Measurements from ENCODE around the gene ARID1B.

The ARID1B gene

GRCh38 chr6:157121897-157122296 lies 344.7 kb downstream of the ARID1B start:
- peaks cover 0 to 5% of the 10 kb centered on the region in 2 donors for H3K36me3 ChIP-seq (ENCODE audit: control insufficient read depth in 1 of 2, insufficient read depth in 2 of 2, low read length in 2 of 2)
- H3K9ac ChIP-seq (ENCODE audit: low read depth in 1 of 2, low read length in 2 of 2), result no peak overlapping the region
- peaks cover 0 to 13% of the 10 kb centered on the region in 2 donors for H3K4me1 ChIP-seq (ENCODE audit: control insufficient read depth in 1 of 2, insufficient read depth in 2 of 2, low read length in 2 of 2)
- no peak overlapping the region for H3K4me3 ChIP-seq (ENCODE audit: low read depth in 1 of 2, low read length in 2 of 2)
- no peaks in the 10 kb centered on the region for H3K9me3 ChIP-seq (ENCODE audit: control insufficient read depth in 1 of 2, low read length in 2 of 2)
- H3K27ac ChIP-seq (ENCODE audit: low read depth, low read length), result no peak overlapping the region
- no peaks in the 10 kb centered on the region for H3K27me3 ChIP-seq (ENCODE audit: control insufficient read depth in 1 of 2, insufficient read depth in 2 of 2, low read length in 2 of 2)

GRCh38 chr6:157123234-157123633 lies 346.1 kb downstream of the ARID1B start:
- no peak overlapping the region for H3K4me3 ChIP-seq (ENCODE audit: low read depth in 1 of 2, low read length in 2 of 2)
- no peak overlapping the region for H3K9ac ChIP-seq (ENCODE audit: low read depth in 1 of 2, low read length in 2 of 2)
- H3K27ac ChIP-seq (ENCODE audit: low read depth, low read length), result no peak overlapping the region
- H3K4me1 ChIP-seq (ENCODE audit: control insufficient read depth in 1 of 2, insufficient read depth in 2 of 2, low read length in 2 of 2), result peaks cover 2 to 14% of the 10 kb centered on the region in 2 donors
- no peaks in the 10 kb centered on the region for H3K9me3 ChIP-seq (ENCODE audit: control insufficient read depth in 1 of 2, low read length in 2 of 2)
- H3K36me3 ChIP-seq (ENCODE audit: control insufficient read depth in 1 of 2, insufficient read depth in 2 of 2, low read length in 2 of 2), result peaks cover 0 to 5% of the 10 kb centered on the region in 2 donors
- no peaks in the 10 kb centered on the region for H3K27me3 ChIP-seq (ENCODE audit: control insufficient read depth in 1 of 2, insufficient read depth in 2 of 2, low read length in 2 of 2)

DNA sequence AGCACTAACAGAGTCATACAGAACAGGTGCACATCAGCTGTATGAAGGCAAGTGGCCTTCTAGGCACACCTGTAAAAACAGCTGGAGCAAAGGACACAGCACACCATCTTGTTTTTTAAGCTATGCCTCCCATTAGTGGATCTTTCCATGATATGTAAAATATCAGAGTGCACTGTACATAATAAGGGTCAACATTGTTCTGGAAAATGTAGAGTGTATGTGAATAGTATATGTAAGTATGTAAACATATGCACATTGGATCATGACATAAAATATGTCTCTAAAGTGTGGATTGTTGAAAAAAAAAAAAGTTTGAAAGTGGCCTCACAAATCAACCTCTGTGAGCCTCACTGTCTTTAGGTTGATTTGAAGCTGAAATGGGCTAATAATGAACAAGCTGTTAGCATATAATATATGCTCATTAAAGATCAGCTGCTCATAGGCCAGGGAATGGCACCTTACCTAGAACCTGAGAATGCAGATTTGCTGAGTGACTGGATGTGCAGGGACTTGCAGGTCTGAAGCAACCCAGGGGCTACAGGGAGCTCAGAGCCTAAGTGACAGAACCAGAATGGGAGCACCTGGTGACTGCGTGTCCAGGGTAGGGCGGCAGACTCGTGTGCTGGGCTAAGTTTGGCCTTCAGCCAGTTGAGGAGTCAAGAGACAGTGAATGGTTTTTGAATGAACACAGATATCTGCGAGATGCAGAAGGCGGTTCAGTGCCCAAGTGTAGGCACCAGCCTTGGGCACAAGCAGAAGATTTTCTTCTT lies 347.5 kb downstream of the ARID1B start:
- Histone ChIP-seq H3K27me3 (ENCODE audit: control insufficient read depth in 1 of 2, insufficient read depth in 2 of 2, low read length in 2 of 2) (no peaks in the 10 kb centered on the region), H3K4me1 (ENCODE audit: control insufficient read depth in 1 of 2, insufficient read depth in 2 of 2, low read length in 2 of 2) (peaks cover 15 to 23% of the 10 kb centered on the region in 2 donors), H3K4me3 (ENCODE audit: low read depth in 1 of 2, low read length in 2 of 2) (no peak overlapping the region), H3K27ac (ENCODE audit: low read depth, low read length) (no peak overlapping the region), H3K9me3 (ENCODE audit: control insufficient read depth in 1 of 2, low read length in 2 of 2) (no peaks in the 10 kb centered on the region), H3K9ac (ENCODE audit: low read depth in 1 of 2, low read length in 2 of 2) (no peak overlapping the region), H3K36me3 (ENCODE audit: control insufficient read depth in 1 of 2, insufficient read depth in 2 of 2, low read length in 2 of 2) (peaks cover 0 to 5% of the 10 kb centered on the region in 2 donors)

GRCh38 chr6:157125531-157125930 lies 348.4 kb downstream of the ARID1B start:
- H3K27ac ChIP-seq (ENCODE audit: low read depth, low read length), result no peak overlapping the region
- H3K9me3 ChIP-seq (ENCODE audit: control insufficient read depth in 1 of 2, low read length in 2 of 2), result no peaks in the 10 kb centered on the region
- H3K27me3 ChIP-seq (ENCODE audit: control insufficient read depth in 1 of 2, insufficient read depth in 2 of 2, low read length in 2 of 2), result no peaks in the 10 kb centered on the region
- H3K4me1 ChIP-seq (ENCODE audit: control insufficient read depth in 1 of 2, insufficient read depth in 2 of 2, low read length in 2 of 2), result peaks cover 16 to 22% of the 10 kb centered on the region in 2 donors
- peaks cover 0 to 5% of the 10 kb centered on the region in 2 donors for H3K36me3 ChIP-seq (ENCODE audit: control insufficient read depth in 1 of 2, insufficient read depth in 2 of 2, low read length in 2 of 2)
- H3K9ac ChIP-seq (ENCODE audit: low read depth in 1 of 2, low read length in 2 of 2), result no peak overlapping the region
- no peak overlapping the region for H3K4me3 ChIP-seq (ENCODE audit: low read depth in 1 of 2, low read length in 2 of 2)

GRCh38 chr6:157126183-157127098 lies 349.3 kb downstream of the ARID1B start:
- no peak overlapping the region for H3K4me3 ChIP-seq (ENCODE audit: low read depth in 1 of 2, low read length in 2 of 2)
- H3K4me1 ChIP-seq (ENCODE audit: control insufficient read depth in 1 of 2, insufficient read depth in 2 of 2, low read length in 2 of 2), result peaks cover 16% of the 10 kb centered on the region in 2 donors
- no peaks in the 10 kb centered on the region for H3K9me3 ChIP-seq (ENCODE audit: control insufficient read depth in 1 of 2, low read length in 2 of 2)
- no peak overlapping the region for H3K9ac ChIP-seq (ENCODE audit: low read depth in 1 of 2, low read length in 2 of 2)
- peaks cover 4 to 5% of the 10 kb centered on the region in 2 donors for H3K36me3 ChIP-seq (ENCODE audit: control insufficient read depth in 1 of 2, insufficient read depth in 2 of 2, low read length in 2 of 2)
- H3K27me3 ChIP-seq (ENCODE audit: control insufficient read depth in 1 of 2, insufficient read depth in 2 of 2, low read length in 2 of 2), result no peaks in the 10 kb centered on the region
- no peak overlapping the region for H3K27ac ChIP-seq (ENCODE audit: low read depth, low read length)

- no peaks in the 10 kb centered on the region for H3K27me3 ChIP-seq (ENCODE audit: control insufficient read depth in 1 of 2, insufficient read depth in 2 of 2, low read length in 2 of 2)
- no peaks in the 10 kb centered on the region for H3K9me3 ChIP-seq (ENCODE audit: control insufficient read depth in 1 of 2, low read length in 2 of 2)
- H3K4me1 ChIP-seq (ENCODE audit: control insufficient read depth in 1 of 2, insufficient read depth in 2 of 2, low read length in 2 of 2), result peaks cover 16% of the 10 kb centered on the region in 2 donors
- no peak overlapping the region for H3K27ac ChIP-seq (ENCODE audit: low read depth, low read length)
- peaks cover 15 to 20% of the 10 kb centered on the region in 2 donors for H3K36me3 ChIP-seq (ENCODE audit: control insufficient read depth in 1 of 2, insufficient read depth in 2 of 2, low read length in 2 of 2)
- H3K4me3 ChIP-seq (ENCODE audit: low read depth in 1 of 2, low read length in 2 of 2), result no peak overlapping the region
- no peak overlapping the region for H3K9ac ChIP-seq (ENCODE audit: low read depth in 1 of 2, low read length in 2 of 2)
These were observed 351.1 kb downstream of the ARID1B start for GRCh38 chr6:157128235-157128775.

GRCh38 chr6:157131250-157131649 lies 354.1 kb downstream of the ARID1B start:
- no peaks in the 10 kb centered on the region for H3K27me3 ChIP-seq (ENCODE audit: control insufficient read depth in 1 of 2, insufficient read depth in 2 of 2, low read length in 2 of 2)
- H3K9me3 ChIP-seq (ENCODE audit: control insufficient read depth in 1 of 2, low read length in 2 of 2), result no peaks in the 10 kb centered on the region
- H3K4me3 ChIP-seq (ENCODE audit: low read depth in 1 of 2, low read length in 2 of 2), result no peak overlapping the region
- H3K27ac ChIP-seq (ENCODE audit: low read depth, low read length), result no peak overlapping the region
- peaks cover 21 to 36% of the 10 kb centered on the region in 2 donors for H3K36me3 ChIP-seq (ENCODE audit: control insufficient read depth in 1 of 2, insufficient read depth in 2 of 2, low read length in 2 of 2)
- H3K9ac ChIP-seq (ENCODE audit: low read depth in 1 of 2, low read length in 2 of 2), result no peak overlapping the region
- H3K4me1 ChIP-seq (ENCODE audit: control insufficient read depth in 1 of 2, insufficient read depth in 2 of 2, low read length in 2 of 2), result peaks cover 16% of the 10 kb centered on the region in 2 donors

DNA sequence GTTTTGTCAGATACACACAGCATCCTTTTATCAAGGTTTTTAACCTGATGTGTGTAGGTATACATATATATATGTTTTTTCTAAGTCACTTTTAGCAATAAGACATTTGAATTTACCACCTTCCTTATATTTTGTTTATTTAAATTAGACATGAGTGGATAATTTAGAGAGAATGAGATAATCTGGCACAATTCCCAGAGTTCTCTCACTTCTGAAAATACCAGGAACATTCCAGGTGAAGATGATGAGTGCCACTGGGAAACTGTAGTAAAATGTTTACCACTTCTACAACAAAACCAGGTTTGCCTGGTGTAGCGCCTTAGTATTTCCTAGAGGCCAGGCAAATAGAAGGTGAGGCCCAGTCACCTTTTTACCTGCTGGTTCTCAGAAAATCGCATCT lies 356.7 kb downstream of the ARID1B start:
- Histone ChIP-seq H3K4me3 (ENCODE audit: low read depth in 1 of 2, low read length in 2 of 2) (no peak overlapping the region), H3K27ac (ENCODE audit: low read depth, low read length) (no peak overlapping the region), H3K27me3 (ENCODE audit: control insufficient read depth in 1 of 2, insufficient read depth in 2 of 2, low read length in 2 of 2) (no peaks in the 10 kb centered on the region), H3K36me3 (ENCODE audit: control insufficient read depth in 1 of 2, insufficient read depth in 2 of 2, low read length in 2 of 2) (peaks cover 22 to 45% of the 10 kb centered on the region in 2 donors), H3K4me1 (ENCODE audit: control insufficient read depth in 1 of 2, insufficient read depth in 2 of 2, low read length in 2 of 2) (peaks cover 8 to 9% of the 10 kb centered on the region in 2 donors), H3K9ac (ENCODE audit: low read depth in 1 of 2, low read length in 2 of 2) (no peak overlapping the region), H3K9me3 (ENCODE audit: control insufficient read depth in 1 of 2, low read length in 2 of 2) (no peaks in the 10 kb centered on the region)

- Histone ChIP-seq H3K9me3 (ENCODE audit: control insufficient read depth in 1 of 2, low read length in 2 of 2) (no peaks in the 10 kb centered on the region), H3K4me1 (ENCODE audit: control insufficient read depth in 1 of 2, insufficient read depth in 2 of 2, low read length in 2 of 2) (peaks cover 2 to 3% of the 10 kb centered on the region in 2 donors), H3K27me3 (ENCODE audit: control insufficient read depth in 1 of 2, insufficient read depth in 2 of 2, low read length in 2 of 2) (no peaks in the 10 kb centered on the region), H3K36me3 (ENCODE audit: control insufficient read depth in 1 of 2, insufficient read depth in 2 of 2, low read length in 2 of 2) (peaks cover 22 to 50% of the 10 kb centered on the region in 2 donors), H3K27ac (ENCODE audit: low read depth, low read length) (no peak overlapping the region), H3K4me3 (ENCODE audit: low read depth in 1 of 2, low read length in 2 of 2) (no peak overlapping the region), H3K9ac (ENCODE audit: low read depth in 1 of 2, low read length in 2 of 2) (no peak overlapping the region)
These were observed 357.3 kb downstream of the ARID1B start for GRCh38 chr6:157134402-157135047.
